Measurements from ENCODE around the gene LSM11.
"Not testable (repeated sequence)": the region's sequence is repeated elsewhere in the genome, so short reads cannot be mapped to it uniquely, and the experiment has no call there.

The LSM11 gene

DNA sequence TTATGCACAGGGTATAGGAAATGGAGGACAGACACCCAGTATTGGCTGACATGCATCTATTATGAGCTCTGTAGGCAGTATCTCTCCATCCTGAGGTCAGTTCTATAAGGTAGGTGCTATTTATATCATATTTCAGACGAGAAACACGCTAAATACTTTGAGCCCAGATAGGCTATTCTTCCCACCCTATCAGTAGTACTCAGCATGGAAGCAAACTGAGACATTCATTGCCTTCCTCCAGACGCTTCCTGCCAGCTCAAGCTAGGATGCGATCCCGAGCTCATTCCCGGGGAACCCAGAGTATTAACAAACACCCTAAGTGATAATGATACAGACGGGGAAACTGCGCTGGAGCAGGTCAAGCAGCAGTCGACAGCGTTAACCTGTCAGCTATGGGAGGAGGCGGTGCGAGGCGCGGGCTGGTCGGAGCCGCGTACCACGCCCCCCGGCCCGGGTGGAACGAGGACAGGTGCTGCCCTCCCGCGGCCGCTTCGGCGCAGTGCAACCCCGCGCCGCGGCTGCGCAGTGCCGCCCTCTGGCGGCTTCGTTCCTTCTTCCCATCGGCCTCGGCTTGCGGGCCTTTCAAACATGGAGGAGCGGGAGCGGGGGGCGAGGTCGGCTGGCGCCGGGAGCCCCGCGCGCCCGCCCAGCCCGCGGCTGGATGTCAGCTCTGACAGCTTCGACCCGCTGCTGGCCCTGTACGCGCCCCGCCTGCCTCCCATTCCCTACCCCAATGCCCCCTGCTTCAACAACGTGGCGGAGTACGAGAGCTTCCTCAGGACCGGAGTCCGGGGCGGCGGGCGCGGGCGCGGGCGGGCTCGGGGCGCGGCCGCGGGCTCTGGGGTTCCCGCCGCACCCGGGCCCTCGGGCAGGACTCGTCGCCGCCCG lies at the start of gene LSM11:
Gene LSM11 (plus strand): TSS at position 550 of the 888 bp plus-strand sequence. CDS start 39 bp downstream, at position 589.
- peaks cover 25% of the 10 kb centered on the region for H3K27me3 ChIP-seq (ENCODE audit: control insufficient read depth, insufficient read depth, low read length)
- H3K36me3 ChIP-seq (ENCODE audit: control insufficient read depth, insufficient read depth, low read length), result no peaks in the 10 kb centered on the region
- H3K4me3 ChIP-seq (ENCODE audit: low read depth, low read length), result peak within 1 kb of the TSS; percentile 84
- no peaks in the 10 kb centered on the region for H3K4me1 ChIP-seq (ENCODE audit: control insufficient read depth, insufficient read depth, low read length)
- peak within 1 kb of the TSS; percentile 76 for H3K9ac ChIP-seq (ENCODE audit: low read depth, low read length)
- H3K9me3 ChIP-seq (ENCODE audit: control insufficient read depth, insufficient read depth, low read length), result no peaks in the 10 kb centered on the region

DNA sequence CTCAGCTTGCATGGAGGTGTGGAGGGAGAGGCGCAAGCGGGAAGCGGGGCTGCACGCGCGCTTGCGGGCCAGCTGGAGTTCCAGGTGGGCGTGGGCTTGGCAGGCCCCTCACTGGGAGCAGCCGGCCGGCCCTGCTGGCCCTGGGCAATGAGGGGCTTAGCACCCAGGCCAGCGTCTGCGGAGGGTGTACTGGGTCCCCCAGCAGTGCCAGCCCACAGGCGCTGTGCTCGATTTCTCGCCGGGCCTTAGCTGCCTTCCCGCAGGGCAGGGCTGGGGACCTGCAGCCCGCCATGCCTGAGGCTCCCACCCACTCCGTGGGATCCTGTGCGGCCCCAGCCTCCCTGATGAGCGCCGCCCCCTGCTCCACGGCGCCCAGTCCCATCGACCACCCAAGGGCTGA lies 49.7 kb upstream of the LSM11 start:
- not testable (repeated sequence) for H3K9me3 ChIP-seq (ENCODE audit: control insufficient read depth, insufficient read depth, low read length); H3K4me1 ChIP-seq (ENCODE audit: control insufficient read depth, insufficient read depth, low read length); H3K27me3 ChIP-seq (ENCODE audit: control insufficient read depth, insufficient read depth, low read length); H3K4me3 ChIP-seq (ENCODE audit: low read depth, low read length); H3K9ac ChIP-seq (ENCODE audit: low read depth, low read length); H3K36me3 ChIP-seq (ENCODE audit: control insufficient read depth, insufficient read depth, low read length)

DNA sequence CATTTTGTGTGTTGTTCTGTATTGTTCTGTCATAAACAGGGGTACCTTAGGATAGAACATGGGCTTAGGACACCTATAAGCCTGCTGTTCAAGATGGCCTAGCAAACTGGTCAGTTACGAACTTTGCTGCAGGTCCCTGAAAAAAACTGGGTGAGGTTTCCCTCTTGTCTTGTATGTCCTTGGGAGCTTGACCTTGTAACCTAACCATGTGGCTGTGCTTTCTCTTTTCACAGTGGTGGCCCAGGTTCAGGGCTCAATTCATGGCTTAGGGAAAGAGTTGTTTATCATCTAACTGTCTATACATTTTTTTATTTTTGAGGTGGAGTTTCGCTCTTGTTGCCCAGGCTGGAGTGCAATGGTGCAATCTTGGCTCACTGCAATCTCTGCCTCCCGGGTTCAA lies 47.4 kb upstream of the LSM11 start:
- not testable (repeated sequence) for H3K36me3 ChIP-seq (ENCODE audit: control insufficient read depth, insufficient read depth, low read length); H3K9me3 ChIP-seq (ENCODE audit: control insufficient read depth, insufficient read depth, low read length); H3K4me1 ChIP-seq (ENCODE audit: control insufficient read depth, insufficient read depth, low read length); H3K9ac ChIP-seq (ENCODE audit: low read depth, low read length); H3K27me3 ChIP-seq (ENCODE audit: control insufficient read depth, insufficient read depth, low read length); H3K4me3 ChIP-seq (ENCODE audit: low read depth, low read length)

DNA sequence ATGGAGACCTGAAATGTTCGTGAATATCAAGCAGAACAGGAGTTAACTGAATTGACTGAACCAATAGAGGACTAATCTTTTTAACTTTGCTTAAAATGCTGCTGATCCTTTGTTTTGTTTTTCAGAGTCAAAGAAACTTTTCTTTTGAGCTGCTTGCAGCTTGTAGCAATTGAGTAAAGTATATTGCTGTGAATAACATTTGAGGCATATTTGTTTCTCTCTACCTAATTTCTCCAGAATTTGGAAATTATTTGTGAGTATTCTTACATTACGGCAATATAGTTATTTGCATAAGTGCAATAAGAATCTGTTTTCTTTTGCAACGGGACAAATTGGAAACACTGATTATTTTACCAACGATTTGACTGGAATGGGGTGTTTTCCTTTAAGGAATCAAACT lies 44.8 kb upstream of the LSM11 start:
- not testable (repeated sequence) for H3K36me3 ChIP-seq (ENCODE audit: control insufficient read depth, insufficient read depth, low read length); H3K4me3 ChIP-seq (ENCODE audit: low read depth, low read length); H3K9me3 ChIP-seq (ENCODE audit: control insufficient read depth, insufficient read depth, low read length); H3K4me1 ChIP-seq (ENCODE audit: control insufficient read depth, insufficient read depth, low read length); H3K27me3 ChIP-seq (ENCODE audit: control insufficient read depth, insufficient read depth, low read length); H3K9ac ChIP-seq (ENCODE audit: low read depth, low read length)

DNA sequence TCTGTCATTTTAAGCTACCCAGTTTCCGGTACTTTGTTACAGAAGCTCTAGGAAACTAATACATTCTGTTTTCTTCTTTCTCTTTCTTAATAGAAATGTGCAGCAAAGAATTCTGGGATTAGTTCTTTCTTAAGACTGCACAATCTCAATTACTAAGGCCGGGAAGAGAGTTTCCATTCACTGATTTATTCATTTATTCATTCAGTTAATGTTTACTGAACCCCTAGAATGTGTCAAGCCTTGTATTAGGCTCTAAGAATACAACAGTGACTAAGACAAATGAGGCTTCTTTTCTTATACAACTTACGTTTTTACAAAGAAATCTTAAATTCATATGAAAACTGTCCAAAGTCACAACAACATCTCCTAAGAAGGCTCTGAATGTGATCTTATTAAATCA lies 39.8 kb upstream of the LSM11 start:
- Histone ChIP-seq H3K4me3 (ENCODE audit: low read depth, low read length) (no peak overlapping the region), H3K4me1 (ENCODE audit: control insufficient read depth, insufficient read depth, low read length) (no peaks in the 10 kb centered on the region), H3K27me3 (ENCODE audit: control insufficient read depth, insufficient read depth, low read length) (no peaks in the 10 kb centered on the region), H3K9ac (ENCODE audit: low read depth, low read length) (no peak overlapping the region), H3K36me3 (ENCODE audit: control insufficient read depth, insufficient read depth, low read length) (no peaks in the 10 kb centered on the region), H3K9me3 (ENCODE audit: control insufficient read depth, insufficient read depth, low read length) (no peaks in the 10 kb centered on the region)

DNA sequence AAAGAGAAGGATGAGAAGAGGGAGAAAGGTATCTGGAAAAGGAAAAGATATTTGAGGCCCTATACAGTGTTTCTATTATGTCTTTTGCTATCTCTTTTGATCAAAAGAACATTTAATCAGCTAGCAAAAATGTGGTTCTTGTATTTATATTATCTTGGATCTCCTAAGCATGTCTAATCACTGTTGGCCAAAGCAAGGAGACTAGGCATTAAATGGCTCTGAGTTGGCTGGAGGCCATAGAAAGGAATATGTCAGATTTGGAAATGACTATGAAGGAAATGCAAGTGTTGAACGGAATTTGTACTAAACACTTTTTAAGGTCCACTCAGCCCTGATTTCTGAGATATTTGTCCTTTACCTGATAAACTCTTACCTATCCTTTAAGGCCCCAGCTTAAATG lies 34.6 kb upstream of the LSM11 start:
- H3K4me1 ChIP-seq (ENCODE audit: control insufficient read depth, insufficient read depth, low read length), result no peaks in the 10 kb centered on the region
- H3K9me3 ChIP-seq (ENCODE audit: control insufficient read depth, insufficient read depth, low read length), result no peaks in the 10 kb centered on the region
- H3K9ac ChIP-seq (ENCODE audit: low read depth, low read length), result no peak overlapping the region
- no peak overlapping the region for H3K4me3 ChIP-seq (ENCODE audit: low read depth, low read length)
- no peaks in the 10 kb centered on the region for H3K36me3 ChIP-seq (ENCODE audit: control insufficient read depth, insufficient read depth, low read length)
- no peaks in the 10 kb centered on the region for H3K27me3 ChIP-seq (ENCODE audit: control insufficient read depth, insufficient read depth, low read length)

DNA sequence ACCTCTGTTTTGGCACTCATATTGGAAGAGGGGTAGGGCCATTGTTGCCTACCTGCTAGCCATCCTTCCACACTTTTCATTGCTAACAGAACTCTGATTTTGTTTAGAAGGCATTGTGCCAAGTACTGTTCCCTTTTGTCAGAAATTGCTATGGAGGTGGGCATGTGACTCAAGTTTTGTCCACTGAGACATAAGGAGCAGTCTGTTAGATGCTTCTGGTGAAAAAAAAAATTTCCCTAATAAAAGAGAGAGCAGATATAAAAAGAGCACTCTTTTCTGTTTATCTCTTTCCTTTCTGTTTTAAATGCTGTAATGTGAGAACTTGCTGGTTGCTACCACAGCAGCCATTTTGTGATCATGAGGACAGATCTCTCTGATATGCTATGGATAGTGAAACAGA lies 34.2 kb upstream of the LSM11 start:
- Histone ChIP-seq H3K4me3 (ENCODE audit: low read depth, low read length) (no peak overlapping the region), H3K4me1 (ENCODE audit: control insufficient read depth, insufficient read depth, low read length) (no peaks in the 10 kb centered on the region), H3K9me3 (ENCODE audit: control insufficient read depth, insufficient read depth, low read length) (no peaks in the 10 kb centered on the region), H3K27me3 (ENCODE audit: control insufficient read depth, insufficient read depth, low read length) (no peaks in the 10 kb centered on the region), H3K36me3 (ENCODE audit: control insufficient read depth, insufficient read depth, low read length) (no peaks in the 10 kb centered on the region), H3K9ac (ENCODE audit: low read depth, low read length) (no peak overlapping the region)

DNA sequence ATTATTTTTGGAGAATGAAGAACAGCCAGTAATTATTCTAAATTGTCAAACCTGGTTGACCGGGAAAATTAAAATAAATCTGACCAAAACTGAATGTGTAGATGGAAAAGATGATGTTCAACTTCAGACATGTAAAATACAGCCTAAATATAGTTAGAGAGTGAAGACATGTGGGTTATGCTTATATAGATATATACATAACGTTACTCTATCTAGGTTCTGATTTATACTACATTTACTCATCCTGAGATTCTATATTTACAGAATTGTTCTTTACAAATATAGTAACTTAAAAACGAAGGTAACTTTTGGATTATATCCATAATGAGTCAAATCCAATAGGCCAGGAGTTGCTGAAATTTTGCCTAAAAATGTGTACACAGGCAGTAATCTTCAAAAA lies 33.1 kb upstream of the LSM11 start:
- Histone ChIP-seq H3K9ac (ENCODE audit: low read depth, low read length) (no peak overlapping the region), H3K9me3 (ENCODE audit: control insufficient read depth, insufficient read depth, low read length) (no peaks in the 10 kb centered on the region), H3K4me1 (ENCODE audit: control insufficient read depth, insufficient read depth, low read length) (no peaks in the 10 kb centered on the region), H3K4me3 (ENCODE audit: low read depth, low read length) (no peak overlapping the region), H3K36me3 (ENCODE audit: control insufficient read depth, insufficient read depth, low read length) (no peaks in the 10 kb centered on the region), H3K27me3 (ENCODE audit: control insufficient read depth, insufficient read depth, low read length) (no peaks in the 10 kb centered on the region)

DNA sequence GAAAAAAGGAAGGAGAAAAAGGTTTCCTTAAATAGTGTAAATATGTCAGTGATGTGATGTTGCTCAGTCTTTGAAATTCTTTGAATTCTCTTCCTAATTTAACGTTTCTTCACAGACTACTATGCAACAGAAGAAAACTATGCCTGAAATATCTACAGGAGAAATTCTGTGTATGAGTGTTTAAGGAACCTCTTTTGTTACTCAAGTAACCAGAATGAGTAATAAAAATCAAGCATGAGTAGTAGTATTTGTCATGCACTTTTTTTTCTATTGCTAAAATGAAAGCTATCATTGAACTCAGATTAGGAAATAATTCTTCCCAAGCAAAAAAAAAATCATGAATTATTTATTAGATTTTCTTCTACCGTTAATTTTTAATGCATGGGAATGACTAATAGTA lies 32.6 kb upstream of the LSM11 start:
- no peaks in the 10 kb centered on the region for H3K36me3 ChIP-seq (ENCODE audit: control insufficient read depth, insufficient read depth, low read length)
- no peaks in the 10 kb centered on the region for H3K9me3 ChIP-seq (ENCODE audit: control insufficient read depth, insufficient read depth, low read length)

DNA sequence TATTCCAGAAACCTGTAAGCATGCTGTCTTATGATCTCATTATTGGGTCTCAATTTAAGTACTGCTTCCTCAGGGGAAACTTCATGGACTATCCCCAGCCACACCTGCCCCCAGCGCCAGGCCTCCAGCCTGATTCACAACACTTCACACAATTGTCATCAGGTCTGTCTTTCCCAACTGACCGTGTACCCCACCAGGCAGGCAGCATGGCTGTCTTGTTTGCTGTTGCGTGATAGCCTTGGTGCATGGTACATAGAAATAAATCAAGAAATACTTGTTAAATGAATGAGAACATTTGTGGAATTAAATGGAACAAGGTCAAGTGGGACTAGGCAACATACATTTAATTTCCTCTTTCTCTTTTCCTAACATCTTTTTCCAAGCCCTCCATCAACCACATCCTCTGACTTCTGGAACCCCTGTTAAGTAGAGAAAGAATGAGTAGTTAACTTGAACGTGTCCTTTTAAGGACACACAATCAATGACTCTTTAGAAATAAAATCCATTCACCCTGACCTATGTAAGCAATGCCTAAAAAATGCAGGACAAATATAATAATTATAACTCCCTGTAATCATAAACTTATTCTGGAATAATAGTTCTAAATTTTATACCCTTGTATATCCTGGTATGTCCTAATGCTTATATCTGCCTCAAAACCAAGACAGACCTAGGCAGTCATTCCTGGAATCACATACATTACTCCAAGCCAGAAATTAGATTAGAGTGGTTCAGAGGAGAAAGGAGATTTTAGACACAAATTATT lies 29.5 kb upstream of the LSM11 start:
- H3K9me3 ChIP-seq (ENCODE audit: control insufficient read depth, insufficient read depth, low read length), result no peaks in the 10 kb centered on the region
- H3K4me3 ChIP-seq (ENCODE audit: low read depth, low read length), result no peak overlapping the region
- no peaks in the 10 kb centered on the region for H3K36me3 ChIP-seq (ENCODE audit: control insufficient read depth, insufficient read depth, low read length)
- no peaks in the 10 kb centered on the region for H3K27me3 ChIP-seq (ENCODE audit: control insufficient read depth, insufficient read depth, low read length)
- H3K4me1 ChIP-seq (ENCODE audit: control insufficient read depth, insufficient read depth, low read length), result no peaks in the 10 kb centered on the region
- H3K9ac ChIP-seq (ENCODE audit: low read depth, low read length), result no peak overlapping the region

More for the DNA sequence above, 32.6 kb upstream of the LSM11 start:
- H3K4me3 ChIP-seq (ENCODE audit: low read depth, low read length), result no peak overlapping the region
- no peaks in the 10 kb centered on the region for H3K27me3 ChIP-seq (ENCODE audit: control insufficient read depth, insufficient read depth, low read length)
- H3K4me1 ChIP-seq (ENCODE audit: control insufficient read depth, insufficient read depth, low read length), result no peaks in the 10 kb centered on the region
- no peak overlapping the region for H3K9ac ChIP-seq (ENCODE audit: low read depth, low read length)

DNA sequence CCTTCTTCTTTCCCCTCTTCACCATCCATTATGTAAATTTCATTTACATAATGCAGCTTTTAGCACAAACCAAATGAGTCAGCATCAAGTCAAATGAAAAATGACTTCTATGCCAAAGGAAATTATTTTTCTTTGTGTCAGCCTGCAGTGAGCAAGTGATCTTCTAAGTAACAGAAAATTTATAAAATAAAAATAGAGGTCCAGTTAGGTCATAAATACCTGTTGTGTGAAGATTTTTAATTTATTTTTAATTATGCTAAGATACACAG lies 29.0 kb upstream of the LSM11 start:
- Histone ChIP-seq H3K36me3 (ENCODE audit: control insufficient read depth, insufficient read depth, low read length) (no peaks in the 10 kb centered on the region), H3K27me3 (ENCODE audit: control insufficient read depth, insufficient read depth, low read length) (no peaks in the 10 kb centered on the region), H3K9ac (ENCODE audit: low read depth, low read length) (no peak overlapping the region), H3K4me3 (ENCODE audit: low read depth, low read length) (no peak overlapping the region), H3K9me3 (ENCODE audit: control insufficient read depth, insufficient read depth, low read length) (no peaks in the 10 kb centered on the region), H3K4me1 (ENCODE audit: control insufficient read depth, insufficient read depth, low read length) (no peaks in the 10 kb centered on the region)

DNA sequence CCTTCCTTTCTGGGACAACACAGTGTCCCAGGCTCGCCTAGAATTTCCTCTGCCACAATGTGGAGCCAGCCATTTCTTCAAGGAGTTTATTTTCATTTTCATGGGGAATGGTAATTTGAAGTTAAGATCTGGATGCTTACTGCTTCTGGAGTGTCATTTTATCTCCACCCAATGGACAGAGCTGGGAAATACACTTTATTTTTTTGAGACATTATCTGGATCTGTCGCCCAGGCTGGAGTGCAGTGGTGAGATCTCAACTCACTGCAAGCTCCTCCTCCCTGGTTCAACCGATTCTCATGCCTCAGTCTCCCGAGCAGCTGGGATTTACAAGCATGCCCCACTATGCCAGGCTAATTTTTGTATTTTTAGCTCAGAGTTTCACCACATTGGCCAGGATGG lies 25.0 kb upstream of the LSM11 start:
- no peaks in the 10 kb centered on the region for H3K36me3 ChIP-seq (ENCODE audit: control insufficient read depth, insufficient read depth, low read length)
- H3K4me1 ChIP-seq (ENCODE audit: control insufficient read depth, insufficient read depth, low read length), result no peaks in the 10 kb centered on the region
- no peaks in the 10 kb centered on the region for H3K9me3 ChIP-seq (ENCODE audit: control insufficient read depth, insufficient read depth, low read length)
- H3K4me3 ChIP-seq (ENCODE audit: low read depth, low read length), result no peak overlapping the region
- no peaks in the 10 kb centered on the region for H3K27me3 ChIP-seq (ENCODE audit: control insufficient read depth, insufficient read depth, low read length)
- H3K9ac ChIP-seq (ENCODE audit: low read depth, low read length), result no peak overlapping the region
